ENCODE data around the gene ZNF519. TPM values are rescaled to one million over a fixed set of nuclear protein-coding genes. Genes with fewer than 3 reads are reported as not detected.
"Not testable (repeated sequence)": the region's sequence is repeated elsewhere in the genome, so short reads cannot be mapped to it uniquely, and the experiment has no call there.

ZNF519 gene
- total and polyA plus RNA-seq, 2 donors (not counting 1 experiment from before 2014, with no cell fraction given) = 5.4 to 19.5 TPM

DNA sequence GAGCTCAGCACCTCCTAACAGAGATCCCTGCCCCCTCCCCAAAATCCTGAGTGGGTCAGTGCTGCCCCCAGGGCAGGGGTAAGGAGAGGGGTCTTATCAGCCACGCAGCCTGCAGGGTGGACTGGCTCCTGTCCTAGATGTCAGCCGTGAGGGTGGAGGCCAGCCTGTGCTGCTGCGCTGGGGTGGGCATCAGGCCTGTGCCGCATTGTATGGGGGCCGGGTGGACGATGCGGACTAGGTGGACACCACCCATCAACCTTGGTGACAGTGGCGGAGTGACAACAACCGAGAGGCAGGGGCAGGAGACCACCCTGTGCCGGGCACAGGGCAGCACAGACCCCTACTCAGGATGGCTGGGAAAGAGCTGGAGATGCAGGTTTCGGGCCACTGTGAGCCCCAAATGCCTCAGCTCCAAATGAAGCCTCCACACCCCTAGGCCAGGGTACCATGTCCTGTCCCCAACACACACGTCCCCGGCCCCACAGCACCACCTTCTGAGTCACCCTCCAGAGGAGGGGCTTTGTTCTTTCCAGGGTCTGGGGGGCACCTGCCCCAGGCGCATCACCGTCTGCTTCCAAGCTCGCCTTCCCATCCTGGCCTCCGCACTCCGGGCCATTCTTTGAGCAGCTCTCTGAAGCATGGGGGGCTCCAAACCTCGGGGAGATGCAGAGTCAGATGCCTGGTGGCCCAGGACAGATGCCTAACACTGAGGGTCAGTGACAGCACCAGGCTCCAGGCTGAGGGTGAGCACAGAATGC lies 13.5 kb upstream of the ZNF519 start:
- H3K27ac ChIP-seq (ENCODE audit: low read length in 2 of 2); H3K4me3 ChIP-seq (ENCODE audit: control extremely low read depth in 1 of 5, extremely low read depth in 1 of 5, insufficient read depth in 1 of 5, low read depth in 2 of 5, low read length in 4 of 5); H3K27ac Mint-ChIP-seq; ATAC-seq (ENCODE audit: low read depth); H3K27me3 Mint-ChIP-seq; POLR2A ChIA-PET; H3K27me3 ChIP-seq (replicated peaks in 1 of 4; ENCODE audit: control extremely low read depth in 1 of 4, control insufficient read depth in 3 of 4, insufficient read depth in 4 of 4, low read length in 3 of 4); H2AFZ ChIP-seq (ENCODE audit: insufficient read depth, low read depth, low read length, poor library complexity, severe bottlenecking); intact Hi-C loops (cut with micrococcal nuclease); H3K4me1 ChIP-seq (ENCODE audit: control insufficient read depth in 2 of 2, insufficient read depth in 2 of 2, low read length in 2 of 2); H3K4me2 ChIP-seq (replicated peaks; ENCODE audit: low read depth, low read length, poor library complexity, severe bottlenecking); H3K9me3 Mint-ChIP-seq (ENCODE audit: insufficient read depth); DNase-seq; H4K20me1 ChIP-seq (ENCODE audit: control insufficient read depth, insufficient read depth, low read length, poor library complexity, severe bottlenecking); H3K36me3 ChIP-seq (replicated peaks in 1 of 2; ENCODE audit: control extremely low read depth in 1 of 2, control insufficient read depth in 1 of 2, extremely low read depth in 1 of 2, insufficient read depth in 2 of 2, low read length in 1 of 2); H3K4me1 Mint-ChIP-seq; H3K9ac ChIP-seq (ENCODE audit: low read length); H3K79me2 ChIP-seq (ENCODE audit: control insufficient read depth, insufficient read depth, low read length); H3K9me3 ChIP-seq (ENCODE audit: control extremely low read depth in 1 of 3, control insufficient read depth in 2 of 3, insufficient read depth in 1 of 3, low read length in 2 of 3); H3K4me3 Mint-ChIP-seq; CTCF ChIA-PET: not testable (repeated sequence)
- 89% methylated on average over 18 of the region's 19 CpGs for WGBS (ENCODE audit: insufficient coverage)

DNA sequence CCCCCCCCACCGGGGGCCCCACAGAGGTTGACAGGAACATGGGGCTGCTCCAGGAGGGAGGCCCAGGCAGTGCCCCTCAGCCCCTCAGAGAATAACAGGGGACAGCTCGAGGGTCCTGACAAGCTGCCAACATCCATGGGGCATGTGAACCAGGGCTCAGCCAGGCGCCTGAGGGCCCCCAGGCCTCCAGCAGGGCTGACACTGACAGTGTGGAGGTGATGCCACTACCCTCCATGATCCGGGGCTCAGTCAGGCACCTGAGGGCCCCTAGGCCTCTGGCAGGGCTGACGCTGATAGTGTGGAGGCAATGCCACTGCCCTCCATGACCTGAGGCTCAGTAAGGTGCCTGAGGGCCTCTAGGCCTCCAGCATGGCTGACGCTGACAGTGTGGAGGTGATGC lies 12.8 kb upstream of the ZNF519 start:
- H3K4me1 Mint-ChIP-seq; H4K20me1 ChIP-seq (ENCODE audit: control insufficient read depth, insufficient read depth, low read length, poor library complexity, severe bottlenecking); H3K27me3 ChIP-seq (replicated peaks in 1 of 4; ENCODE audit: control extremely low read depth in 1 of 4, control insufficient read depth in 3 of 4, insufficient read depth in 4 of 4, low read length in 3 of 4); ATAC-seq (ENCODE audit: low read depth); H3K9ac ChIP-seq (ENCODE audit: low read length); H3K9me3 ChIP-seq (ENCODE audit: control extremely low read depth in 1 of 3, control insufficient read depth in 2 of 3, insufficient read depth in 1 of 3, low read length in 2 of 3); CTCF ChIA-PET; H3K36me3 ChIP-seq (replicated peaks in 1 of 2; ENCODE audit: control extremely low read depth in 1 of 2, control insufficient read depth in 1 of 2, extremely low read depth in 1 of 2, insufficient read depth in 2 of 2, low read length in 1 of 2); H3K27ac Mint-ChIP-seq; H3K4me2 ChIP-seq (replicated peaks; ENCODE audit: low read depth, low read length, poor library complexity, severe bottlenecking); H3K27ac ChIP-seq (ENCODE audit: low read length in 2 of 2); H3K9me3 Mint-ChIP-seq (ENCODE audit: insufficient read depth); H3K4me3 Mint-ChIP-seq; intact Hi-C loops (cut with micrococcal nuclease); H3K79me2 ChIP-seq (ENCODE audit: control insufficient read depth, insufficient read depth, low read length); H3K27me3 Mint-ChIP-seq; H3K4me3 ChIP-seq (ENCODE audit: control extremely low read depth in 1 of 5, extremely low read depth in 1 of 5, insufficient read depth in 1 of 5, low read depth in 2 of 5, low read length in 4 of 5); H3K4me1 ChIP-seq (ENCODE audit: control insufficient read depth in 2 of 2, insufficient read depth in 2 of 2, low read length in 2 of 2); H2AFZ ChIP-seq (ENCODE audit: insufficient read depth, low read depth, low read length, poor library complexity, severe bottlenecking); POLR2A ChIA-PET; DNase-seq: not testable (repeated sequence)
- 91% methylated on average over 5 of the region's 6 CpGs for WGBS (ENCODE audit: insufficient coverage)
